Measurements from ENCODE around the gene CTNND1. TPM values are rescaled to one million over a fixed set of nuclear protein-coding genes. Genes with fewer than 3 reads are reported as not detected.
A peak's percentile ranks its signal among the peaks of the same experiment; 100 is the strongest.

Gene CTNND1
- total RNA-seq, 1 donor from 2014 or later: 135 TPM

DNA sequence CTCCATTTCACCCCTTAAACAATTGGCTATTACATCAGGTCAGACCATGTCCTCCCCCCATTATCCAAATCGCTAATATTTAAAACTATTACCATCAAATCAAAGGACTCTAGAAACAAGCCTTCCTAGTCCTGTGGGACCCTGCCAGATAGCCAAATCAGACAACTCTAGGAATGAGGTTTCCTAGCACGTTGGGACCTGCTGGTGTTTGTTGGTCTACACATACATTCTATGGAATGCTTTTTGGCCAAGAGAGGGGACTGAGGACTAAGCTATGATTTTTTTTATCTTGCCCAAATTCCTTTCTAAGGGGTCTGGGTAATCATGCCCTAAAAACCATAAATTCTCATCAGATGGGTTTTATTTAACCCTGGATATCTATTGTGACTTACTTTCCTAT lies 34.4 kb upstream of the CTNND1 start:
- no peak overlapping the region for H3K4me3 Mint-ChIP-seq
- no peak for DNase-seq (ENCODE audit: low spot score)
- peaks cover 88% of the 10 kb centered on the region for H3K79me2 ChIP-seq (ENCODE audit: low read depth)
- no peak overlapping the region for H3K27ac Mint-ChIP-seq
- H3K27me3 ChIP-seq: no peaks in the 10 kb centered on the region
- H3F3A ChIP-seq (ENCODE audit: low read depth): peaks cover 13% of the 10 kb centered on the region
- H3K9ac ChIP-seq: no peak overlapping the region
- H4K20me1 ChIP-seq (ENCODE audit: low read depth): peaks cover 8% of the 10 kb centered on the region
- H3K36me3 Mint-ChIP-seq: peaks cover 9% of the 10 kb centered on the region
- H3K27ac ChIP-seq: no peak overlapping the region
- no peaks in the 10 kb centered on the region for H3K27me3 Mint-ChIP-seq (ENCODE audit: insufficient read depth, low read depth)
- TF ChIP-seq, protein P1, sequence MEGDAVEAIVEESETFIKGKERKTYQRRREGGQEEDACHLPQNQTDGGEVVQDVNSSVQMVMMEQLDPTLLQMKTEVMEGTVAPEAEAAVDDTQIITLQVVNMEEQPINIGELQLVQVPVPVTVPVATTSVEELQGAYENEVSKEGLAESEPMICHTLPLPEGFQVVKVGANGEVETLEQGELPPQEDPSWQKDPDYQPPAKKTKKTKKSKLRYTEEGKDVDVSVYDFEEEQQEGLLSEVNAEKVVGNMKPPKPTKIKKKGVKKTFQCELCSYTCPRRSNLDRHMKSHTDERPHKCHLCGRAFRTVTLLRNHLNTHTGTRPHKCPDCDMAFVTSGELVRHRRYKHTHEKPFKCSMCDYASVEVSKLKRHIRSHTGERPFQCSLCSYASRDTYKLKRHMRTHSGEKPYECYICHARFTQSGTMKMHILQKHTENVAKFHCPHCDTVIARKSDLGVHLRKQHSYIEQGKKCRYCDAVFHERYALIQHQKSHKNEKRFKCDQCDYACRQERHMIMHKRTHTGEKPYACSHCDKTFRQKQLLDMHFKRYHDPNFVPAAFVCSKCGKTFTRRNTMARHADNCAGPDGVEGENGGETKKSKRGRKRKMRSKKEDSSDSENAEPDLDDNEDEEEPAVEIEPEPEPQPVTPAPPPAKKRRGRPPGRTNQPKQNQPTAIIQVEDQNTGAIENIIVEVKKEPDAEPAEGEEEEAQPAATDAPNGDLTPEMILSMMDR (IDR thresholded peaks at IDR 0.05): no peak
- TF ChIP-seq EZH2 (IDR thresholded peaks at IDR 0.05) (no peak), EZH2phosphoT487 (IDR thresholded peaks at IDR 0.05) (no peak)
- H3K9me3 ChIP-seq (ENCODE audit: low read depth): no peaks in the 10 kb centered on the region
- no peaks in the 10 kb centered on the region for H3K9me3 Mint-ChIP-seq
- no peak overlapping the region for H2AFZ ChIP-seq (replicated peaks)
- H3K4me1 Mint-ChIP-seq: no peaks in the 10 kb centered on the region
- no peak overlapping the region for H3K4me2 ChIP-seq
- peaks cover 8% of the 10 kb centered on the region for H3K4me1 ChIP-seq
- H3K4me3 ChIP-seq: no peak overlapping the region
- H3K36me3 ChIP-seq: no peaks in the 10 kb centered on the region

DNA sequence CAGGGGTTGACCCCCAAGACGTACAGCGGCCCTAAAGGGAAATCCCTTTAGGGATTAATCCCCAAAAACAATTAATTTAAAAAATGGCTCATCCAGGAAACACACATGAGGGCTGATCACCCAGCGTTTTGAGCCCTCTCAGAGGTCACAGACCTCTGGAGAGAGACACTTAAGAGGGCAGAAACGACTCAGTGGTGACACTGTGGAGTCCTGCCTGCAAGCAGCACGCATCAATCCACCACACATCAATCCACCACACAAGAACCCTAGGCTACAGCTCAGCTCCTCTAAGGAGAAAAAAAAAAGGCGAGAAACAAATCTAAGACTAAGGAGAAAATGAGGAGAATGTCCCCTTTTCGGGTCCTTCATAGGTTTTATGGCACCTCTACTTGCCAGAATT lies 32.8 kb upstream of the CTNND1 start:
- Histone ChIP-seq H3K27ac (peak overlapping the region; percentile 74), H3K9me3 (ENCODE audit: low read depth) (no peaks in the 10 kb centered on the region), H3K4me2 (no peak overlapping the region), H3K4me1 (peaks cover 8% of the 10 kb centered on the region), H3K79me2 (ENCODE audit: low read depth) (peaks cover 82% of the 10 kb centered on the region), H3K36me3 (no peaks in the 10 kb centered on the region), H3K4me3 (no peak overlapping the region), H2AFZ (replicated peaks) (no peak overlapping the region), H3K9ac (no peak overlapping the region), H3K27me3 (no peaks in the 10 kb centered on the region), H3F3A (ENCODE audit: low read depth) (peaks cover 13% of the 10 kb centered on the region), H4K20me1 (ENCODE audit: low read depth) (peaks cover 8% of the 10 kb centered on the region)
- Mint-ChIP-seq H3K4me3 (no peak overlapping the region), H3K9me3 (no peaks in the 10 kb centered on the region), H3K36me3 (peaks cover 9% of the 10 kb centered on the region), H3K4me1 (no peaks in the 10 kb centered on the region), H3K27me3 (ENCODE audit: insufficient read depth, low read depth) (no peaks in the 10 kb centered on the region), H3K27ac (no peak overlapping the region)
- TF ChIP-seq, protein P1 (IDR thresholded peaks at IDR 0.05): no peak
- no peak for TF ChIP-seq EZH2 (IDR thresholded peaks at IDR 0.05)
- TF ChIP-seq EZH2phosphoT487 (IDR thresholded peaks at IDR 0.05): no peak
- no peak for DNase-seq (ENCODE audit: low spot score)

DNA sequence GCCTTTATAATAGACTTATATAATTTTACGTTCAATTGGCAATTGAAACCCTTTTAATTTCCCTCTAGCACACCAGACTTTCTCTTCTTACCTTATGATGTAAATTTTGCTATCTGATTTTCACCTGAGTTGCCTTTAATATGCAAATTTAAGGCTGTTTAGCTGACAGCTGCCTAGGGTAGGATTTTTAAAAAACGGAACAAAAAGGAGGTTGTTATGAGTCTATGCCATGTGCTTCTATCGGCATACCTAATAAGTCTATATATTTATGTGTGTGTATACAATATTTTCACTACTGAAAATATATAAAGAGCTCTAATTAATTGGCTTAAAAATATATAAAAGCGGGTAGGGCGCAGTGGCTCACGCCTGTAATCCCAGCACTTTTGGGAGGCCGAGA lies 32.1 kb upstream of the CTNND1 start:
- Histone ChIP-seq H3F3A (ENCODE audit: low read depth) (peaks cover 13% of the 10 kb centered on the region), H3K27me3 (no peaks in the 10 kb centered on the region), H2AFZ (replicated peaks) (no peak overlapping the region), H3K4me1 (peaks cover 8% of the 10 kb centered on the region), H3K4me3 (no peak overlapping the region), H3K36me3 (no peaks in the 10 kb centered on the region), H4K20me1 (ENCODE audit: low read depth) (peaks cover 8% of the 10 kb centered on the region), H3K79me2 (ENCODE audit: low read depth) (peaks cover 82% of the 10 kb centered on the region), H3K27ac (no peak overlapping the region), H3K9ac (no peak overlapping the region), H3K4me2 (no peak overlapping the region), H3K9me3 (ENCODE audit: low read depth) (no peaks in the 10 kb centered on the region)
- no peaks in the 10 kb centered on the region for H3K27me3 Mint-ChIP-seq (ENCODE audit: insufficient read depth, low read depth)
- peaks cover 9% of the 10 kb centered on the region for H3K36me3 Mint-ChIP-seq
- no peak overlapping the region for H3K4me3 Mint-ChIP-seq
- no peak overlapping the region for H3K27ac Mint-ChIP-seq
- no peaks in the 10 kb centered on the region for H3K4me1 Mint-ChIP-seq
- TF ChIP-seq EZH2 (IDR thresholded peaks at IDR 0.05): no peak
- no peak for DNase-seq (ENCODE audit: low spot score)
- H3K9me3 Mint-ChIP-seq: no peaks in the 10 kb centered on the region

DNA sequence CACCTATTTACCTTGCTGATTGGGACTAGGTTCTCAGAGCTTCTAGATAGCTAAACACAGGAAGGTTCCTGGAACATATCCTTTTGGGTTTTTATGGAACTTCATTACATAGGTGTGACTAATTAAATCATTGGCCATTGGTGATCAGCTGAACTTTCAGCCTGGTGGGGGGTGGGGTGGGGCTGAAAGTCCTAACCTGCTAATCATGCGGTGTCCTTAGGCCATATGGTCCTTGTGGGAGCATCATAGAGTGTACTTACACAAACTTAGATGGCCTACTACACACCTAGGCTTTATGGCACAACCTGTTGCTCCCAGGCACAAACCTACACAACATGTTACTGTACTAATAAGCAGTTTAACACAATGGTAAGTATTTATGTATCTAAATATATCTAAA lies 28.9 kb upstream of the CTNND1 start:
- no peak for DNase-seq (ENCODE audit: low spot score)
- H3K27me3 ChIP-seq: no peaks in the 10 kb centered on the region
- peaks cover 7% of the 10 kb centered on the region for H3K36me3 Mint-ChIP-seq
- H3K27me3 Mint-ChIP-seq (ENCODE audit: insufficient read depth, low read depth): no peaks in the 10 kb centered on the region
- H3K36me3 ChIP-seq: no peaks in the 10 kb centered on the region
- H3K9ac ChIP-seq: no peak overlapping the region
- no peak overlapping the region for H3K4me2 ChIP-seq
- peaks cover 8% of the 10 kb centered on the region for H3F3A ChIP-seq (ENCODE audit: low read depth)
- H3K79me2 ChIP-seq (ENCODE audit: low read depth): peaks cover 84% of the 10 kb centered on the region
- H3K9me3 ChIP-seq (ENCODE audit: low read depth): no peaks in the 10 kb centered on the region
- no peak overlapping the region for H3K4me3 Mint-ChIP-seq
- no peak overlapping the region for H3K27ac Mint-ChIP-seq
- H3K4me3 ChIP-seq: no peak overlapping the region
- H3K27ac ChIP-seq: no peak overlapping the region
- peaks cover 8% of the 10 kb centered on the region for H3K4me1 ChIP-seq
- TF ChIP-seq, protein P1 (IDR thresholded peaks at IDR 0.05): no peak
- TF ChIP-seq EZH2phosphoT487 (IDR thresholded peaks at IDR 0.05) (no peak), EZH2 (IDR thresholded peaks at IDR 0.05) (no peak)
- no peaks in the 10 kb centered on the region for H3K4me1 Mint-ChIP-seq
- no peaks in the 10 kb centered on the region for H3K9me3 Mint-ChIP-seq
- peaks cover 13% of the 10 kb centered on the region for H4K20me1 ChIP-seq (ENCODE audit: low read depth)
- no peak overlapping the region for H2AFZ ChIP-seq (replicated peaks)
